ENCODE data around the gene LMX1A. TPM values are rescaled to one million over a fixed set of nuclear protein-coding genes. Genes with fewer than 3 reads are reported as not detected.

Gene LMX1A
- total RNA-seq, 1 experiment from 2014 or later = not detected

DNA sequence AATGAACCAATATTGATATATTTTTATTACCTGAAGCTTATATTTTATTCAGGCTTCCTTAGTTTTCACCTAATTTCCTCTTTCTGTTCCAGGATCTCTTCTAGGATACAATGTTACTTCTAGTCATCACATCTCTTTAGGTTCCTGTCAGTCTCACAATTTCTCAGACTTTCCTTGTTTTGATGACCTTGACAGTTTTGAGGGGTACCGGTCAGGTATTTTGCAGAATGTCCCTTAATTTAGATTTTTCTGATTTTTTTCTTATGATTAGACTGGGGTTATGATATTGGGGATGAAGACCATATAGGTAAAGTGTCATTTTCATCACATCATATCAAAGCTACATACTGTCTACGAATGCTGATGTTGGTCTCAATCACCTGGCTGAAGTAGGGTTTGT is 167.5 kb downstream of the LMX1A start:
- POLR2A ChIA-PET = interaction anchor here (0.6 kb wide), 1 partner anchor 1871 kb away, joined by 4 read pairs; no protein-coding TSS in a partner anchor
- TF ChIP-seq TEAD4 (CRISPR knock-in tag; IDR thresholded peaks at IDR 0.05) (no peak), ZNF121 (CRISPR knock-in tag; IDR thresholded peaks at IDR 0.05) (no peak), MAX (CRISPR knock-in tag; IDR thresholded peaks at IDR 0.05) (no peak), ZNF317 (CRISPR knock-in tag; IDR thresholded peaks at IDR 0.05; ENCODE audit: borderline replicate concordance, low read depth) (no peak), SMAD3 (CRISPR knock-in tag; IDR thresholded peaks at IDR 0.05; ENCODE audit: borderline replicate concordance) (no peak), AFF4 (CRISPR knock-in tag; IDR thresholded peaks at IDR 0.05; ENCODE audit: borderline replicate concordance) (no peak), CREM (CRISPR knock-in tag; IDR thresholded peaks at IDR 0.05) (no peak), NFE2L1 (CRISPR knock-in tag; IDR thresholded peaks at IDR 0.05) (no peak), FOXP1 (CRISPR knock-in tag; IDR thresholded peaks at IDR 0.05; ENCODE audit: borderline replicate concordance) (no peak), NR2C2 (CRISPR knock-in tag; IDR thresholded peaks at IDR 0.05) (no peak), MLX (CRISPR knock-in tag; IDR thresholded peaks at IDR 0.05) (no peak), ZNF219 (CRISPR knock-in tag; IDR thresholded peaks at IDR 0.05; ENCODE audit: borderline replicate concordance) (no peak), NR1H2 (CRISPR knock-in tag; IDR thresholded peaks at IDR 0.05) (no peak), ZNF416 (CRISPR knock-in tag; IDR thresholded peaks at IDR 0.05) (no peak), EMX1 (CRISPR knock-in tag; IDR thresholded peaks at IDR 0.05) (no peak), RORB (CRISPR knock-in tag; IDR thresholded peaks at IDR 0.05) (no peak)
- TF ChIP-seq, protein P1, sequence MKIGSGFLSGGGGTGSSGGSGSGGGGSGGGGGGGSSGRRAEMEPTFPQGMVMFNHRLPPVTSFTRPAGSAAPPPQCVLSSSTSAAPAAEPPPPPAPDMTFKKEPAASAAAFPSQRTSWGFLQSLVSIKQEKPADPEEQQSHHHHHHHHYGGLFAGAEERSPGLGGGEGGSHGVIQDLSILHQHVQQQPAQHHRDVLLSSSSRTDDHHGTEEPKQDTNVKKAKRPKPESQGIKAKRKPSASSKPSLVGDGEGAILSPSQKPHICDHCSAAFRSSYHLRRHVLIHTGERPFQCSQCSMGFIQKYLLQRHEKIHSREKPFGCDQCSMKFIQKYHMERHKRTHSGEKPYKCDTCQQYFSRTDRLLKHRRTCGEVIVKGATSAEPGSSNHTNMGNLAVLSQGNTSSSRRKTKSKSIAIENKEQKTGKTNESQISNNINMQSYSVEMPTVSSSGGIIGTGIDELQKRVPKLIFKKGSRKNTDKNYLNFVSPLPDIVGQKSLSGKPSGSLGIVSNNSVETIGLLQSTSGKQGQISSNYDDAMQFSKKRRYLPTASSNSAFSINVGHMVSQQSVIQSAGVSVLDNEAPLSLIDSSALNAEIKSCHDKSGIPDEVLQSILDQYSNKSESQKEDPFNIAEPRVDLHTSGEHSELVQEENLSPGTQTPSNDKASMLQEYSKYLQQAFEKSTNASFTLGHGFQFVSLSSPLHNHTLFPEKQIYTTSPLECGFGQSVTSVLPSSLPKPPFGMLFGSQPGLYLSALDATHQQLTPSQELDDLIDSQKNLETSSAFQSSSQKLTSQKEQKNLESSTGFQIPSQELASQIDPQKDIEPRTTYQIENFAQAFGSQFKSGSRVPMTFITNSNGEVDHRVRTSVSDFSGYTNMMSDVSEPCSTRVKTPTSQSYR (CRISPR knock-in tag; IDR thresholded peaks at IDR 0.05) = no peak
- no peaks in the 10 kb centered on the region for H3K4me1 Mint-ChIP-seq
- ATAC-seq = no peak
- H3K27me3 Mint-ChIP-seq (ENCODE audit: low read depth) = no peaks in the 10 kb centered on the region; the same call in 1 of the 2 replicates
- peaks cover 8% of the 10 kb centered on the region for H3K36me3 Mint-ChIP-seq
- no peak overlapping the region for H3K27ac Mint-ChIP-seq
- H3K4me3 Mint-ChIP-seq = no peak overlapping the region
- no peak for DNase-seq (ENCODE audit: low spot score)
- CTCF ChIA-PET = interaction anchor here (1.7 kb wide), 1 partner anchor 69 kb away, joined by 4 read pairs; no protein-coding TSS in a partner anchor
- H3K9me3 Mint-ChIP-seq = peaks cover 9% of the 10 kb centered on the region

- peaks cover 19% of the 10 kb centered on the region for H3K9me3 Mint-ChIP-seq
- DNase-seq (ENCODE audit: low spot score) (no peak), ATAC-seq (no peak)
- H3K4me1 Mint-ChIP-seq = no peaks in the 10 kb centered on the region
- no peak overlapping the region for H3K4me3 Mint-ChIP-seq
- CTCF ChIA-PET = interaction anchor here (0.5 to 0.7 kb wide), 2 partner anchors 49 to 412 kb away, joined by 3 read pairs; no protein-coding TSS in a partner anchor
- no peak overlapping the region for H3K27ac Mint-ChIP-seq
- H3K27me3 Mint-ChIP-seq (ENCODE audit: low read depth) = peaks cover 4% of the 10 kb centered on the region
- TF ChIP-seq E2F5 (CRISPR knock-in tag; IDR thresholded peaks at IDR 0.05) (no peak), NR1H2 (CRISPR knock-in tag; IDR thresholded peaks at IDR 0.05) (no peak), CREM (CRISPR knock-in tag; IDR thresholded peaks at IDR 0.05) (no peak), NR3C1 (CRISPR knock-in tag; conservative IDR thresholded peaks at IDR 0.05; ENCODE audit: low read depth) (no peak), CTCF (IDR thresholded peaks at IDR 0.05) (no peak), PRRX2 (CRISPR knock-in tag; IDR thresholded peaks at IDR 0.05) (no peak), EMX1 (CRISPR knock-in tag; IDR thresholded peaks at IDR 0.05) (no peak), RORB (CRISPR knock-in tag; IDR thresholded peaks at IDR 0.05) (no peak)
- POLR2A ChIA-PET = no interaction called here
- peaks cover 18% of the 10 kb centered on the region for H3K36me3 Mint-ChIP-seq
Observed at GRCh38 chr1:165187031-165188009, 169.2 kb downstream of the LMX1A start.

Data from WTC11 (cell line).